HG02798 (cell line): Measurements from ENCODE around the gene CYP4A22.
"Not testable (repeated sequence)": the region's sequence is repeated elsewhere in the genome, so short reads cannot be mapped to it uniquely, and the experiment has no call there.

Source experiments
- ATAC-seq: cut with Tn5 transposase; IDR thresholded peaks from one replicate; pipeline ENCODE4 v1.9.1; 2021; ENCODE audit warnings: mild to moderate bottlenecking; ENCODE audit not compliant: unreplicated experiment, poor library complexity

Gene CYP4A22

GRCh38 chr1:47137198-47137597 lies at the start of gene CYP4A22:
Gene CYP4A22 (plus strand): TSS chr1:47137441. CDS start chr1:47137486, 45 bp downstream.
- no peak for ATAC-seq

GRCh38 chr1:47089356-47089755 lies 47.9 kb upstream of the CYP4A22 start:
- not testable (repeated sequence) for ATAC-seq

GRCh38 chr1:47091476-47091875 lies 45.8 kb upstream of the CYP4A22 start:
- not testable (repeated sequence) for ATAC-seq

- no peak for ATAC-seq
Measured at GRCh38 chr1:47104816-47105215, 32.4 kb upstream of the CYP4A22 start.

GRCh38 chr1:47106792-47107191 lies 30.4 kb upstream of the CYP4A22 start:
- ATAC-seq, result no peak

- ATAC-seq, result not testable (repeated sequence)
Measured at GRCh38 chr1:47107851-47108574, 29.2 kb upstream of the CYP4A22 start.

GRCh38 chr1:47109482-47109881 lies 27.8 kb upstream of the CYP4A22 start:
- ATAC-seq, result not testable (repeated sequence)

- ATAC-seq, result no peak
Measured at GRCh38 chr1:47113178-47113577, 24.1 kb upstream of the CYP4A22 start.

GRCh38 chr1:47121039-47121438 lies 16.2 kb upstream of the CYP4A22 start:
- ATAC-seq, result not testable (repeated sequence)

- ATAC-seq, result not testable (repeated sequence)
Measured at GRCh38 chr1:47124834-47125233, 12.4 kb upstream of the CYP4A22 start.

GRCh38 chr1:47126997-47127396 lies 10.2 kb upstream of the CYP4A22 start:
- not testable (repeated sequence) for ATAC-seq

- no peak for ATAC-seq
Measured at GRCh38 chr1:47128221-47128620, 9.0 kb upstream of the CYP4A22 start.

GRCh38 chr1:47128854-47129253 lies 8.4 kb upstream of the CYP4A22 start:
- not testable (repeated sequence) for ATAC-seq

GRCh38 chr1:47129489-47130230 lies 7.6 kb upstream of the CYP4A22 start:
- ATAC-seq, result not testable (repeated sequence)

GRCh38 chr1:47132665-47133064 lies 4.6 kb upstream of the CYP4A22 start:
- ATAC-seq, result not testable (repeated sequence)

GRCh38 chr1:47137925-47138615 lies 829 bp downstream of the CYP4A22 start:
- no peak for ATAC-seq

- not testable (repeated sequence) for ATAC-seq
Measured at GRCh38 chr1:47140358-47140757, 3.1 kb downstream of the CYP4A22 start.

GRCh38 chr1:47143654-47144053 lies 6.4 kb downstream of the CYP4A22 start:
- not testable (repeated sequence) for ATAC-seq

GRCh38 chr1:47146495-47146894 lies 9.3 kb downstream of the CYP4A22 start:
- not testable (repeated sequence) for ATAC-seq

- no peak for ATAC-seq
Measured at GRCh38 chr1:47147047-47147785, 10.0 kb downstream of the CYP4A22 start.
